Liver (tissue), 2 donors: ENCODE results near the gene TFDP1.

ENCODE experiments used
- EGR1 ChIP-seq, 2 donors: IDR thresholded peaks; 2 replicates each; pipeline ENCODE4 v1.6.1; 2016 to 2018; ENCODE audit warnings: antibody characterized with exemption in 2 of 2, low read depth in 2 of 2
- JUND ChIP-seq, 2 donors: IDR thresholded peaks; 2 replicates each; pipeline ENCODE4 v1.6.1; 2016; ENCODE audit warnings: antibody characterized with exemption in 2 of 2
- RXRA ChIP-seq, 2 donors: IDR thresholded peaks; 2 replicates each; pipeline ENCODE4 v1.6.1; 2017 to 2018; ENCODE audit warnings: antibody characterized with exemption in 2 of 2, mild to moderate bottlenecking in 1 of 2
- YY1 ChIP-seq: IDR thresholded peaks from 2 replicates; pipeline ENCODE4 v1.6.1; 2016; ENCODE audit warnings: antibody characterized with exemption, mild to moderate bottlenecking
- TF ChIP-seq, protein P1 (sequence below): IDR thresholded peaks from 2 replicates; pipeline ENCODE4 v1.6.1; 2016; ENCODE audit warnings: antibody characterized with exemption
- donor health status: healthy.

DNA sequence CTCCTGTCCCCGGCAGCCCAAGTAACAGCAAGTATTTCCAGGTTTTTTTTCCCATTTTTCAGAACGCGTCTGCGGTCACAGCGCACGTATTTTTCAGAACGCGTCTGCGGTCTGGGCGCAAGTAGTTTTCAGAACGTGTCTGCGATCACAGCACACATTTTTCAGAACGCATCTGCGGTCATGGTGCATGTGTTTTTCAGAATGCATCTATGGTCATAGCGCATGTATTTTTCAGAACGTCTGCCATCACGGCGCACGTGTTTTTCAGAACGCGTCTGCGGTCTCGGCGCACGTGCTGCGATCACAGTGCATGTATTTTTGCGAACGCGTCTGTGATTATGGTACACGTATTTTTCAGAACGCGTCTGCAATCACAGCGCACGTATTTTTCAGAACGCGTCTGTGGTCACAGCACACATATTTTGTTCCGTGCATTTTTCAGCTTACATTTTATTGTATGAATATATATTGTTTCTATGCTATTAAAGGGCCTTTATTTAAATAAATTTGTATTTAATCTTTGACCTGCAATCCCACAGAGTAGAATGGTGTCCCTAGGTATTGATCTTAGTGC, 53.7 kb downstream of the TFDP1 start:
- TF ChIP-seq YY1 (no peak), JUND (IDR thresholded peaks at IDR 0.05) (no peak), EGR1 (IDR thresholded peaks at IDR 0.05; ENCODE audit: low read depth in 2 of 2) (no peak), RXRA (IDR thresholded peaks at IDR 0.05) (no peak)
- TF ChIP-seq, protein P1, sequence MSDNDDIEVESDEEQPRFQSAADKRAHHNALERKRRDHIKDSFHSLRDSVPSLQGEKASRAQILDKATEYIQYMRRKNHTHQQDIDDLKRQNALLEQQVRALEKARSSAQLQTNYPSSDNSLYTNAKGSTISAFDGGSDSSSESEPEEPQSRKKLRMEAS = no peak
